ENCODE measurements around the gene MORN1.

Gene MORN1

GRCh38 chr1:2404890-2405511 lies 13.6 kb upstream of the MORN1 start:
- Histone ChIP-seq H3K4me1 (no peaks in the 10 kb centered on the region), H3K4me3 (ENCODE audit: low read depth, low read length) (no peak overlapping the region), H3K27me3 (no peaks in the 10 kb centered on the region), H3K36me3 (peaks cover 11% of the 10 kb centered on the region), H3K9me3 (no peaks in the 10 kb centered on the region)
- no peak for DNase-seq
- TF ChIP-seq, protein P1, sequence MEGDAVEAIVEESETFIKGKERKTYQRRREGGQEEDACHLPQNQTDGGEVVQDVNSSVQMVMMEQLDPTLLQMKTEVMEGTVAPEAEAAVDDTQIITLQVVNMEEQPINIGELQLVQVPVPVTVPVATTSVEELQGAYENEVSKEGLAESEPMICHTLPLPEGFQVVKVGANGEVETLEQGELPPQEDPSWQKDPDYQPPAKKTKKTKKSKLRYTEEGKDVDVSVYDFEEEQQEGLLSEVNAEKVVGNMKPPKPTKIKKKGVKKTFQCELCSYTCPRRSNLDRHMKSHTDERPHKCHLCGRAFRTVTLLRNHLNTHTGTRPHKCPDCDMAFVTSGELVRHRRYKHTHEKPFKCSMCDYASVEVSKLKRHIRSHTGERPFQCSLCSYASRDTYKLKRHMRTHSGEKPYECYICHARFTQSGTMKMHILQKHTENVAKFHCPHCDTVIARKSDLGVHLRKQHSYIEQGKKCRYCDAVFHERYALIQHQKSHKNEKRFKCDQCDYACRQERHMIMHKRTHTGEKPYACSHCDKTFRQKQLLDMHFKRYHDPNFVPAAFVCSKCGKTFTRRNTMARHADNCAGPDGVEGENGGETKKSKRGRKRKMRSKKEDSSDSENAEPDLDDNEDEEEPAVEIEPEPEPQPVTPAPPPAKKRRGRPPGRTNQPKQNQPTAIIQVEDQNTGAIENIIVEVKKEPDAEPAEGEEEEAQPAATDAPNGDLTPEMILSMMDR (IDR thresholded peaks at IDR 0.05; ENCODE audit: low read depth, low read length) = no peak

- Histone ChIP-seq H3K4me1 (no peaks in the 10 kb centered on the region), H3K36me3 (peaks cover 11% of the 10 kb centered on the region), H3K9me3 (no peaks in the 10 kb centered on the region), H3K4me3 (ENCODE audit: low read depth, low read length) (no peak overlapping the region), H3K27me3 (no peaks in the 10 kb centered on the region)
- TF ChIP-seq, protein P1 (IDR thresholded peaks at IDR 0.05; ENCODE audit: low read depth, low read length) = no peak
- DNase-seq = no peak
Observed at GRCh38 chr1:2404142-2404889, 13.0 kb upstream of the MORN1 start.

DNA sequence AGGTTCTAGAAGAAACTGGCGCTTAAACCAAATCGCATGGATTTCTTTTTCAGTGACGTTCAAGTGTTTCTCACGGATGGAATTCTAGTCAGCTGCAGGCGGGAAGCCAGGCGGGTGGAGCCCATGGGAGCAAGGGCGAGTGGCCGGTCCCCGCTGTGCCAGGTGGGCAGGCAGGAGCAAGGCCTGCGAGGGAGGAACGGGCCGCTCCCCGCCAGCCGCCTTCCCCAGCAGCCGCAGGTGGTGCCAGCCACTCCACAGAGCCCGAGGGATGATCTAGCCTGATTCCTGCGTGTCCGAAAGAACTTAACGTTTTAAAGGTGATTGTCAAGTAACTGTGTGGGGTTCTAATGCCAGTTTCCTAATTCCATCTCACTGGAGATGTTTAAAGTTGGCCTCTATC lies 11.9 kb upstream of the MORN1 start:
- TF ChIP-seq, protein P1 (IDR thresholded peaks at IDR 0.05; ENCODE audit: low read depth, low read length) = no peak
- Histone ChIP-seq H3K27me3 (no peaks in the 10 kb centered on the region), H3K36me3 (peaks cover 11% of the 10 kb centered on the region), H3K4me1 (no peaks in the 10 kb centered on the region), H3K4me3 (ENCODE audit: low read depth, low read length) (no peak overlapping the region), H3K9me3 (no peaks in the 10 kb centered on the region)
- DNase-seq = no peak

GRCh38 chr1:2402420-2402819 lies 11.1 kb upstream of the MORN1 start:
- no peaks in the 10 kb centered on the region for H3K27me3 ChIP-seq
- no peaks in the 10 kb centered on the region for H3K9me3 ChIP-seq
- TF ChIP-seq, protein P1 (IDR thresholded peaks at IDR 0.05; ENCODE audit: low read depth, low read length) = no peak
- no peak overlapping the region for H3K4me3 ChIP-seq (ENCODE audit: low read depth, low read length)
- DNase-seq = no peak
- H3K36me3 ChIP-seq = peaks cover 11% of the 10 kb centered on the region
- no peaks in the 10 kb centered on the region for H3K4me1 ChIP-seq

GRCh38 chr1:2400950-2401649 lies 9.7 kb upstream of the MORN1 start:
- no peak for DNase-seq

More at GRCh38 chr1:2400950-2401649, 9.7 kb upstream of the MORN1 start:
- Histone ChIP-seq H3K4me1 (no peaks in the 10 kb centered on the region), H3K36me3 (peaks cover 11% of the 10 kb centered on the region), H3K27me3 (no peaks in the 10 kb centered on the region), H3K4me3 (ENCODE audit: low read depth, low read length) (no peak overlapping the region), H3K9me3 (no peaks in the 10 kb centered on the region)
- TF ChIP-seq, protein P1 (IDR thresholded peaks at IDR 0.05; ENCODE audit: low read depth, low read length) = no peak

Measured in BE2C (cell line).